HG03175 (cell line): ENCODE data around the gene SLC44A3.

ENCODE experiments used
- ATAC-seq: cut with Tn5 transposase; IDR thresholded peaks from one replicate; pipeline ENCODE4 v1.9.1; 2021; ENCODE audit warnings: mild to moderate bottlenecking, moderate library complexity; ENCODE audit not compliant: unreplicated experiment

The SLC44A3 gene, protein sequence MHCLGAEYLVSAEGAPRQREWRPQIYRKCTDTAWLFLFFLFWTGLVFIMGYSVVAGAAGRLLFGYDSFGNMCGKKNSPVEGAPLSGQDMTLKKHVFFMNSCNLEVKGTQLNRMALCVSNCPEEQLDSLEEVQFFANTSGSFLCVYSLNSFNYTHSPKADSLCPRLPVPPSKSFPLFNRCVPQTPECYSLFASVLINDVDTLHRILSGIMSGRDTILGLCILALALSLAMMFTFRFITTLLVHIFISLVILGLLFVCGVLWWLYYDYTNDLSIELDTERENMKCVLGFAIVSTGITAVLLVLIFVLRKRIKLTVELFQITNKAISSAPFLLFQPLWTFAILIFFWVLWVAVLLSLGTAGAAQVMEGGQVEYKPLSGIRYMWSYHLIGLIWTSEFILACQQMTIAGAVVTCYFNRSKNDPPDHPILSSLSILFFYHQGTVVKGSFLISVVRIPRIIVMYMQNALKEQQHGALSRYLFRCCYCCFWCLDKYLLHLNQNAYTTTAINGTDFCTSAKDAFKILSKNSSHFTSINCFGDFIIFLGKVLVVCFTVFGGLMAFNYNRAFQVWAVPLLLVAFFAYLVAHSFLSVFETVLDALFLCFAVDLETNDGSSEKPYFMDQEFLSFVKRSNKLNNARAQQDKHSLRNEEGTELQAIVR

DNA sequence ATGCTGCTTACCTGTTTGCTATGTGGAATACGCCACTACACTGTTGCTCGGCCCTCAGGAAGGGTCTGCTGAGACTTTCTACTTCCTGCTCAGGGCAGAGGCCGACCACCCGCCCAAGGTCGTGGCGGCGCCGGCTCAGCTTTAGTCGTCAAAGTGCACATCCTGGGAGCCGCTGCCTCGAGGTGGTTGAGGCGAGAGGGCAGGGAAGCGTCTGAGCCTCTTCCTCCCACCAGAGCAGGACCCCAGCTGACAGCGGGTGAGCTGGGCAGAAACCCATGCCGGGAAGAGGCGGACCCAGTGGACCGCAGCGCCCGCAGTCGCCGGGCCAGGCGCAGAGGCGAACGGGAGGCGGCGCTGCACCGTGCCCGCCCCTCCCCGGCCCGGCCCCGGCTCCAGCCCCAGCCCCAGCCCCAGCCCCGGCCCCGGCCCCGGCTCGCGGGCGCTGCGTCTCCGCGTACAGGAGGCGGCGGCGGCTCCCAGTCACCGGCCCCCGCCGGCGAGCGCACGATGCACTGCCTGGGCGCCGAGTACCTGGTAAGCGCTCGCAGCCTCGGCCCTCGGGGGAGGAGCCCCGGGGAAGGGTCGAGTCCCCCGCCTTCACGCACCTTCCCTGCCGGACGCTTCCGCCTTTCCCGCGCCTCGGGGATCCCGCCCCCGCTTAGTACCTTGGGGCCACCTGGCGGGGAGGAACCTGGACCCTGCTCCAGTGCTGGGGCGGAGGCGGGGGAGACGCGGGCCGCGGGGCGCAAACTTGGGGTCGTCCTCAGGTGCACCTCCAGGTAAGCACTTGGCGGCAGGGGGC is at the start of gene SLC44A3:
Gene SLC44A3, plus strand, starts transcription at position 413 of the 802 bp plus-strand sequence. Its CDS starts 95 bp downstream, at position 508.
- no peak for ATAC-seq

DNA sequence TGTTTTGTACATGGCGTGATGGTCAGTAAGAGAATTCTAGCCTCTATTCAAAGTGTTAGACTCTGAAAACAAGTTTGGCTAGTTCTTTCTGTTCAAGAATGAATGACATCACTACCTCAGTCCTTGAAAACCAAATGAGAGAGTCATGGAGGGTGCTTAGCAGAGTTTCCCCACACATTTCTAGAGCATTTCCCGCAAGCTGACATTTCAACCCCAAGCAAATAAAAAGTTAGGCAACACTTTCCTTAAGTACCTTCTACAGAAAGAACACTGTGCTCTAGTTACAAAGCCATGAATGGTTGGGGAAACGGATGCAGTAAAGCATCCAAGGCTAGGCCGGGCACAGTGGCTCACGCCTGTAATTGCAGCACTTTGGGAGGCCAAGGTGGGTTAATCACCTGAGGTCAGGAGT is 47.9 kb upstream of the SLC44A3 start:
- ATAC-seq: no peak

DNA sequence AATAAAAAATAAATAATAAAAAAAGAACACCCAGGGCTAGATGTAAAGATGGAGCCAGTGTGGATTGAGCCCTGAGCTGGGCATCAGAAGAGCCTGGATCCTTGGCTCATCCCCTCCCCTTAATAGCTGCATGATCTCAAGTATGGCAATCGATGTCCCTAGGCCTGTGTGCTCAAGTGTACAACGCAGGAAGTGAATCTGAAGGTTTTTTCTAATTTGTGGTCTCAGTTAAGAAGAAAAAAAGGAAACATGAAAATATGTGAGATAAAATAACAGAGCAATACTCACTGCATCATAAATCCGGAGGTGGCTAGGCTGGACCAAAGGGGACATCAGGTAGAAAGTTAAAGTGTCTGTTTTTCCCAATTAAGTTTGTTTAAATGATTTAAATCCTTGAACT is 47.3 kb upstream of the SLC44A3 start:
- no peak for ATAC-seq

DNA sequence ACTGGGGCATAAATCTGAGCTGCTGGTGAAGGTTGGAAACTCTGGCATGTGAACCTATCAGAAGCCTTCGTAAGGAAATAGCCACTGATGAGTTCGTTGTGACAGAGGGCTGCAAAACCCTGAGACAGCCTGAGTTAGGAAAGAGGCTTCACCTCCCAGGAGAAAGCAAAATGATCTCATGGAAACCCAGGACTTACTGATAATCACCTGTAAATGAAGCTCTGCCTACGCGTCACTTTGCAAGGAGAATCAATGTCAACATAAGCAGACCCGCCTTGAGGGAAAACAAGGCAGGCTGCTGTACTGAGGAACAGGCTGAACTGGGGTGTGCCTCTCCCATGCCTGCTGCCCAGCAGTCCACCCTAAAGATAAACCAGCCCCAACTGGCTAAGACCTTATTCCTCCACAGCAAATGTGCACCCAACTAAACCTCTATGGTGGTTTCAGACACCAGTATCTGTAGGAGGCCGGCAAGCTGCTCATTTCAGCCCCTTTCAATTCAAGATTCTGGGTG is 46.8 kb upstream of the SLC44A3 start:
- ATAC-seq: no peak

DNA sequence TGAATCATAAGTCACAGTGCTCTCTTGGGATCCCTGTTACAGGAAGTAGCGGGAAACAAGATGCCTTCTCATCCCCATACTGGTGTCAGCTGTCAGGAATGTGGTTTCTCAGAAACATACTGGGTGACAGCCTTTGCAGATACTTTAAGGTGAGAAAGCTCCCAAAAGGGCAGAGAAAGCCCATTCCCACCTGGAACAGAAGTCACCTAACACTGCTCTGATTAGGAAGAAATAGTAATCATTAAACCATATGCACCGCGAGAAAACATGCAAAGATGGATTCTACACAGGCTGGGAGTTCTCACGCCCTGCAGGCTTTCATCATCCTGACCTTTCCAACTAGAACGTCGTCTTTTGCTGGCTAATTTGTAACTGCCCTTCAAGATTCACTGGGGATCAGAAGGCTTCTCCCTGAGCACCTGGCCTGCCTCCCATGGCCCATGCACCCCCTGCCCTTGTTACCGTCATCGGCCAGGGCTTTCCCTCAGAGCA is 46.2 kb upstream of the SLC44A3 start:
- no peak for ATAC-seq

DNA sequence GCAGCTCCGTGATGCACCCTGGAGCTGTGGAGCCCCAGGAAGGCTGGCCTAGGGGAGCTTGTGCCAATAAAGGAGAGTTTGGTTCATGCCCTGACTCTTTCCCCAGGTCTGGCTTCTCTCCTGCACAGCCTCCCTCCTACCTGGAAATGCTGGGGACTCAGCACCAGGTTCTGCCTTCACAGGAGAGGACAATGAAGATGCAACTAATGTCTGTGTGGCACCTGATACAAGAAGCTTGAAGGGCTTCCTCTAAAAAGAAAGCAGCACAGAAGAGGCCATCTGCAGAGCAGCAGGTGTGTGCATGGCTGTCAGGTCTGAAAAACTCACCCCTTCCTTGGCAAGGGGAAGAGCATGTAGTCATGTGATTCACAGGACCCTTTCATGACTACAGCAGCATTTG is 43.7 kb upstream of the SLC44A3 start:
- ATAC-seq: no peak

DNA sequence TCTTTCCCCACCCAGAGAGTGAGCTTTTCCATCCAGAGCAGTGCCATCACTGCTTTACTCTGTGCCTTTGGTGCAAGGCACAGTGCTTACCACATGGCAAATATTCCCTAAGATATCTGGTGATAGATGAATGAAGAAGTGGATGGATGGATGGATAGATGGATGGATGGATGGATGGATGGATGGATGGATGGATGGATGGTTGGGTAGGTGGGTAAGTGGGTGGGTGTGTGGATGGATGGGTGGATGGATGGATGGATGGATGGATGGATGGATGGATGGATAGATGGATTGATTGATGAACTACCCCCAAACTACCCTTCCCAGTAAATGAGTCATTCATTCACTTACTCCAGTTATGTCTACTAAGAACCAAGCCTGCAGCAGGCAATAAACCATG is 42.9 kb upstream of the SLC44A3 start:
- no peak for ATAC-seq

DNA sequence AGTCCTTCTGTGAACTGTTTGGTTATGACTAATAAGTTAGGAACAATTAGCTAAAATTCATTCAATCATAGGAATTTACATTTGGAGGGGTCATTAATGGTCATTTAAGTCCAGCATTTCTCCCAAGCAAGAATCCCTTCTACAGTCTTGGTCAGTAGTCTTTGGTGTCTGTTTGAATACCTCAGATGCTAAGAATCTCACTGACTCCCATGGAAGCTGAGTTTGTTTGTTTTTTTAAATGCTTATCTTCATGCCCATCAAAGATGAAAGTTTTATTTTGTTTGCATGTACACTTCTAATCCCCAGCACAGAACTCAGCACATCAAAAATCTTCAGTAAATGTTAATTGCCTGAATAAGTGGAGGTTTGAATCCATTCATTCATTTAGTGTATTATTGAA is 41.3 kb upstream of the SLC44A3 start:
- ATAC-seq: no peak

DNA sequence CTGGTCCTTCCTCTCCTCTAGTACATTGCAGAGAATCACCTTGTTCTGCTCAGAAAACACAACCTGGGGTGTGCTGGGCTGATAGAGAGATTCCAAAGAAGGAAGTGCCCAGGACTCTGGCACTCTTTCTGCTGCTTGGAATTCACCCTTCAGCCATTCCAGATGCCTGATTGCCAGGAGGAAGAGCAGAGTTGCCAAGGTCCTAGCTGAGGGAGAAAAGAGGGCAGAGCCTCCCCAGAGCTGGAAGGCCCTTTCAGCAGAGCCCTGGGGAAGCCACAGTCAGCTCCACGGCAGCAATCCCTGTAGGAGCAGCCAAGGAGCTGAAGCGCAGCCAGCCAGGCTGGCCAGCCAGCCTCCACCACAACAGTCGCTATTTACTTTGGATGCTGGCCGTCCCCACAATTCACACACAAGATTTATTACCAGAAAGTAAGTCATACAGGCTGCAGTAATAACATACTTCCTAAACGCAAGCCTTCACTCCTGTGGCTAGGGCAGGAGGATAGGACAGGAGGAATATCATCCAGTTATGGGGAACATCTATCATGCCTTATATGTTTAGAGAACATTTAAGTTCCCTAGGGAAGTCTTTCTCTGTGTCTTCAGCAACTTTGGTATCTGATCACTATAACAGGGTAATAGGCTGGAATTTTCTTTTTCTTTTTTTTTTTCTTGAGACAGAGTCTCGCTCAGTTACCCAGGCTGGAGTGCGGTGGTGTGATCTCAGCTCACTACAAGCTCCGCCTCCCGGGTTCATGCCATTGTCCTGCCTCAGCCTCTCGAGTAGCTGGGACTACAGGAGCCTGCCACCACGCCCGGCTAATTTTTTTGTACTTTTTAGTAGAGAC is 36.6 kb upstream of the SLC44A3 start:
- no peak for ATAC-seq

DNA sequence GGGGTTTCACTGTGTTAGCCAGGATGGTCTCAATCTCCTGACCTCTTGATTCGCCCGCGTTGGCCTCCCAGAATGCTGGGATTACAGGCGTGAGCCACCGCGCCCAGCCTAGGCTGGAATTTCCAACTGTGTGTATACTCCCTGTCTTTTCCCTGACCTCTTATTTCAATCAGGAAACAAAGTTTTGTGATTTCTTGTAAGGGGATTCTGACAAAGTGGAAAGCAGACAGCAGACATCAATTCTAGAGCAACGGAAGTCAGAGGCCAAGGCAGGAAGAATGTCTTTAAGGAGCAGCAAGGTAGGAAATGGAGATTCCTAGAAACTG is 36.0 kb upstream of the SLC44A3 start:
- ATAC-seq: no peak

DNA sequence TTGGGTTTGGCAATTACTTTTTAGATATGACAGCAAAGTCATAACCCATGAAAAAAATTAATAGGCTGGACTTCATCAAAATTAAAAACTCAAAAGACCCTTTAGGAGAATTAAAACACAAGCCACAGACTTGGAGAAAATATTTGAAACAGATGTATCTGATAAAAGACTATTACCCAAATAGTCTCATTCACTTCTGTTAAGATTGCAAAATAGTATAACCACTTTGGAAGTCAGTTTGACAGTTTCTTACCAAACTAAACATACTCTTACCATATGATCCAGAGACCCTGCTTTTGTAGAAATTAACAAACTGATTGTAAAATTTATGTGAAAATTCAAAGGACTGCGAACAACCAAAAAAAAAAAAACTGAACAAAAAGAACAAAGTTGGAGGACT is 32.5 kb upstream of the SLC44A3 start:
- ATAC-seq: no peak

DNA sequence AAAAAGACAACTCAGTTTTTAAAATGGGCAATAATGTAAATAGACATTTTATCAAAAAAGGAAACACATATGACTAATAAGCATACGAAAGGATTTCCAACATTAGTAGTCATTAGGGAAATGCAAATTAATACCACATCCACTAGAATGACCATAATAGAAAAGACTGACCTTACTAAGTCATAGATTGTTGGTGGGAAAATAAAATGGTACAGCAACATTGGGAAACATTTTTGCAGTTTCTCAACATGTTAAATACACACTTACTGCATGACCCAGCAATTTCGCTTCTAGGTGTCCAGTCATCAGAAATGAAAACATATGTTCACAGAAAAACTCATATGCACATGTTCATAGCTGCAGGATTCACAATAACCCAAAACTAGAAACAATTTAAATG is 29.9 kb upstream of the SLC44A3 start:
- no peak for ATAC-seq

DNA sequence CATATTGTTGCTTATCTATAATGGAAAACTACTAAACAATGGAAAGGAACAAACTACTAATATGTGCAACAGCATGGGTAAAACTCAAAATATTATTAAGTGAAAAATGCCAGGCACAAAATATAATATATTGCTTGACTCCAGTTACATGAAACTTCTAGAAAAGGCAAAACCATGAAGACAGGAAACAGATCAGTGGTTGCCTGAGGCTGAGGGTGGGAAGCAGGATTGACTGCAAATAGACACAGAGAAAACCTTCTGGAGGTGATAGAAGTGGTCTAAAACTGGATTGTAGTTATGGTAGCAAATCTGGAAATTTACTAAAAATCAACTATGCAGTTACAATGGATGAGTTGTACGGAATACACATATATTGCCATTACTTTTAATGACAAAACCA is 29.5 kb upstream of the SLC44A3 start:
- no peak for ATAC-seq

DNA sequence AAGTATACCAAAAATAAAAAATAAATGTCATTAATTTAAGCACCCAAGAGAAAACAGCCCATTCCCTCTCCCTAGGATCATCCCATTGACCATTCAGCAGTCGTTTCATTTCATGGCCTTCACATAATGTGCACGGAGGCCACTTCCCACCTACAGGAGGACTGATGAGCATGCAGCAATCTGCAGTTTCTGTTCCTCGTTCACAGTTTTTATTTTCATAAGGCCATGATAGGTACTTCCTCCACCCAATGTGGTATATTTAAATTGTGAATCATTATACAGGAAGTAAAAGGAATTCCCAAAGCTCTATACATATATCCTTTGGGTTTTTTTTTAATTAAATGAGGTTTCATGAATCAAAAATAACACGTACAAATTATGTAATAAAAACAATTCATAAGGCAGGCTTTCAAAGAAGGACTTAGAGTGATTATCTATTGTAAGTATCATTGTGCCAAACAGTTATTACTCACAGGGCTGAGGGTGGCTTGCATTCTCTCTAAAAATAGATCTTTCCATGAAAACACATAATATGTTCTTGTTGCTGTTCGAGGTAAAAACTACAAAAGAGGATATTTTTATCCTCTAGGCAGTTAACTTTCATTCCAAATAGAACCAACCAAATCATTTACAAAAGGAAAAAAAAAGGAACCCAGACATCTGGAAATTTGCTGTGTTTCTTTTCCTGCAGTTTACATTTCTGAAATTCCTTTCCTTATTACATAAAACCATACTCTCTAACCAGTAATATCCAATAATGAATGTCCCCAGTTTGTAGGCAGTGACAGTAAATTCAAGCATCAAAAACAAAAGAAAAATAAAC is 27.5 kb upstream of the SLC44A3 start:
- ATAC-seq: peak; percentile 96

DNA sequence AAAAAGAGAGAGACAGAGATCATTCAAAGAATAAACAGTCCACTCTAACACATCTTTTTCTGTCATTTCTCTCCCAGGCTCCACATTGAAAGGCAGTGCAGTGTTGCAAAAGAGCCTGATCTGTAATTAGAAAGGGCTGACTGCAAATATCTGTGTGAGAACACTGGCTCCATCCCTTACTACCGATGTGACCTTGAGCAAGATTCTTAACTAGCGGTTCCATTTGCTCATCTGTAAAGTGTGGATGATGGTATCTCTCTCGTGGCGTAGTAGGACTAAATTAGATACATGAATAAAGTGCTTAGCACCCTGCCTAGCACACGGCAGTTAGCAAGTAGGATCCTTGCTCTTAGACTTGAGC is 26.9 kb upstream of the SLC44A3 start:
- ATAC-seq: no peak

DNA sequence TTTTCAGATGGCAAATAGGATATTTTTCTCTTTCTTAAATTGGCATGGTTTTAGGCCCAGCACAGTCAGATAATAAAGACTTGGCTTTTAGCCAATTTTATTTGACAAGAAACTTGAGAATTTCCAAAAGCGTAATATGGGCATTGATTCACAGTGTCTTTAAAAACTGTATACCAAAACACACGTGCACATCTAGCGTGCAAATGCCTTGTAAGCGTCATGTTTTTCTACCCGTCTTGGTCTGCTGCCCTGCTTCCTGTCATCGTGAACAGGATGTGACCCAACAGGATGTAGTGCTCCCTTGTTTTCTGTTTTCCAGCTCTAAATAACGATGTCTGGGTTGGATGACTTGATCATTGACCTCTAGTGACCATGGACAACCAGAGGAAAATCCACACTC is 24.7 kb upstream of the SLC44A3 start:
- no peak for ATAC-seq

DNA sequence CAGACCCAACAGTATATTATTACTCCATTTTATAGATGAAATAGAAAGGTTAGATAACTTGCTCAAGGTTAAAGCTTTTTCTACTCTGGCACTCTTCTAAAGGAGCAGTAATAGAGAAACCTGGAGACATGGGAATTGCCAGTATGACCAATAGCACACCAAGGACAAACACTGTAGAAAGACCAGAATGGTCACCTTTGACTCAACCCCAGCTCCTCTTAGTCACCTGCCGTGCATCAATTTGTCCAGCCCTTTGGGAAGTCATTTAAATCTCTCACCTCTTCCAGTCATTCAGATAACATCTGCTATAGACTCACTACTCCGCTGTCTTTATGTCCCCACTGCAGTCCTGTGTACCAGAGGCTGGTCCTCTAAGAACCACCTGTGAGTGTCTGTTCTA is 23.9 kb upstream of the SLC44A3 start:
- ATAC-seq: no peak

DNA sequence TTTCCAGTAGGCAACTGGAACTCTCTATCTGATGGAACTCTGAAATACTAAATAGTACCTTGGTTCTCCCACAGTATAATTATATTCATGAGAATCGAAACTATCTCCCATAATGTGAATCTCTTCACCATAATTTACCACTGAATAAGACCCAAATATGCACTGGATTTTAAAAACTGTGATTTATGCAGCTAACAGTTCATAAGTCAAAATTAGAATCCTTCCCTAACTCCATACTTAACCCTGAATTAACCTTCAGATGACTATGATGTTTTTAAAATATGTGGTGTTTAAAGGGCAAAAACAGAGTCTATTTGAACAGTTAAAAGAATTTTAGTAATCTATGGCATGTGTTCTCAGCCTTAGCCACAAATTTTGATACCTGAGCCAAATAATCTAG is 22.9 kb upstream of the SLC44A3 start:
- ATAC-seq: no peak

DNA sequence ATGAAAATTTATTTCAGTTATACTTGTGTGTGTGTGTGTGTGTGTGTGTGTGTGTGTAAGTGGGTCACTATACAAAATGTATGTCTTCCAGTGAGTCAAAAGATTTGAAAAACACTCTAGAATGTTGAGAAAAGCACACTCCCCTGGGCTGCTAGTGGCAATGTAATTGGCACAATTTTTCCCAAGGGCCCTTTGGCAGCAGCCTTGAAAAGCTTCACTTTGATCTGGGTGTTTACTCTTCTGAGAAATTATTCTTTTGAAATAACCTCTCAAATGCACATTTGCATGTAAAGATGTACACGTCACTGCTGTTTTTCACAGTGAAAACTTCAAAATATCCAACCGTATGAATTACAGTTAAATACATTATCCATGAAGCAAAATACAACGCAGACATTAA is 22.1 kb upstream of the SLC44A3 start:
- no peak for ATAC-seq

DNA sequence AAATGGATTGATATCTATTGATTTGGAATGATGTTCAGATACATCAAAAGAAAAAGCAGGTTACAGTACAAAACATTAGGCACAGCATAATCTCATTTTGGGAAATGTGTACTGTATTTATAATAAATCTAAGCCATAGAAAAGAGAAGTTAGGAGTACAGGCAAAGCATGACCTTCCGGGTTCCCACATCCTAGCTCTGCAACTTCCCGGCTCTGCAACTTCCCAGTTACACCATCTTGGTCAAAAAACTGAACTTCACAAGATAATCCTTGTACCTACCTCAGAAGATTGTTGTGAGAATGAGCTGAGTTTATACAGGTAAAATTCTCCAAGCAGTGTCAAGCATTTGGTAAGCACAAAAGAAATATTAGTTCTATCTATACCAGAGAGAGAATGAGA is 21.7 kb upstream of the SLC44A3 start:
- no peak for ATAC-seq
